Measurements from ENCODE around the gene WDR70. TPM values are rescaled to one million over a fixed set of nuclear protein-coding genes. Genes with fewer than 3 reads are reported as not detected.

WDR70 gene
- total and polyA plus RNA-seq, 10 of the 15 experiments (the other 5 are each of a cell fraction or from before 2014, with no cell fraction given) = 10.9 to 33.6 (median 29.1) TPM

DNA sequence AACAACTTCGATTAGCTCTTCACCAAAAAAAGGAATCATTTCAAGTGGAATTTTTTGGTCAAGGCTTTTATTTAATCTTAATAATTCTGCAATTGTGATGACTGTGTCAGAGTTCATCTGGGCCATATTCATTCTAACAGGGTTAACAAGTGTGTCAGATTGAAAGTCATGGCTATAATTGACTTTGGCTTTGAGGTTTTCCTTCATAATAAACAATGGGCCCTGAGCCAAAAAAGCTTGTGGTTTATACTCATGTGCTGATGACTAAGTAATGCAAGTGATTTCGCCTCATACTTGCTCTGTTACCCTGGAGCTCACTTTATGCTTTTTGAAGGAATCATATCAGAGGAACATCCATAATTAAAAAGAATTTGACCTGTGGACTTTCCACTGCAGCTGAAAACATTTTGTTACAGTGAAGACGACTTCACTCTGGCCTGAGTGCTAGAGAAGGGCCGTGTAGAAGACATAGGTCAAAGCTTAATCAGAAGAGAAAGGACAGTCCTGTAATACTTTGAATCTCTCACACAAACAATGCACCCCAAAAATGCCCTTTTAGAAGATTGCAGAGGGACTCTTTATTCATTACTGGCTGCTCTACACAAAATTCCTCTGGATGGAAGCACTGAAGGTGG is 359.1 kb downstream of the WDR70 start (continued):
- TF ChIP-seq NR2C2 (IDR thresholded peaks at IDR 0.05; ENCODE audit: borderline replicate concordance, control insufficient read depth, insufficient read length, low read depth) = no peak
- TF ChIP-seq GABPA (IDR thresholded peaks at IDR 0.05; ENCODE audit: low read depth) = no peak
- no peak for TF ChIP-seq CBX3 (IDR thresholded peaks at IDR 0.05; ENCODE audit: borderline replicate concordance, low read depth)
- 0 out of 2 replicates have a peak, but pooled peaks have one; percentile 26 for TF ChIP-seq PKNOX1 (IDR thresholded peaks at IDR 0.05)
- no peak for TF ChIP-seq BMI1 (IDR thresholded peaks at IDR 0.05; ENCODE audit: borderline replicate concordance)
- peak; percentile 29 for TF ChIP-seq RAD51 (IDR thresholded peaks at IDR 0.05)
- TF ChIP-seq NR2F1 (conservative IDR thresholded peaks at IDR 0.05) = peak; percentile 77
- TF ChIP-seq, protein P1, sequence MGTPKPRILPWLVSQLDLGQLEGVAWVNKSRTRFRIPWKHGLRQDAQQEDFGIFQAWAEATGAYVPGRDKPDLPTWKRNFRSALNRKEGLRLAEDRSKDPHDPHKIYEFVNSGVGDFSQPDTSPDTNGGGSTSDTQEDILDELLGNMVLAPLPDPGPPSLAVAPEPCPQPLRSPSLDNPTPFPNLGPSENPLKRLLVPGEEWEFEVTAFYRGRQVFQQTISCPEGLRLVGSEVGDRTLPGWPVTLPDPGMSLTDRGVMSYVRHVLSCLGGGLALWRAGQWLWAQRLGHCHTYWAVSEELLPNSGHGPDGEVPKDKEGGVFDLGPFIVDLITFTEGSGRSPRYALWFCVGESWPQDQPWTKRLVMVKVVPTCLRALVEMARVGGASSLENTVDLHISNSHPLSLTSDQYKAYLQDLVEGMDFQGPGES (IDR thresholded peaks at IDR 0.05) = no peak
- TF ChIP-seq BACH1 (IDR thresholded peaks at IDR 0.05; ENCODE audit: borderline replicate concordance) = peak; percentile 59; the same call in 1 of the 2 replicates
- 0 out of 2 replicates have a peak, but pooled peaks have one; percentile 21 for TF ChIP-seq IRF4 (IDR thresholded peaks at IDR 0.05; ENCODE audit: low read depth, low read length)
- TF ChIP-seq MTA2 (IDR thresholded peaks at IDR 0.05; ENCODE audit: low read depth) = peak; percentile 90
- TF ChIP-seq DPF2 (IDR thresholded peaks at IDR 0.05) = peak; percentile 39; the same call in 1 of the 2 replicates
- no peak for TF ChIP-seq REST (IDR thresholded peaks at IDR 0.05; ENCODE audit: low read depth, low read length)
- TF ChIP-seq NR2C1 (IDR thresholded peaks at IDR 0.05) = 0 out of 2 replicates have a peak, but pooled peaks have one; percentile 37
- TF ChIP-seq ZNF592 (IDR thresholded peaks at IDR 0.05) = no peak
- peak; percentile 74 for TF ChIP-seq ATF2 (IDR thresholded peaks at IDR 0.05; ENCODE audit: low read length)
- TF ChIP-seq CHD2 (IDR thresholded peaks at IDR 0.05; ENCODE audit: borderline replicate concordance, low read depth, low read length) = no peak
- peak; percentile 84 for TF ChIP-seq MEF2A (IDR thresholded peaks at IDR 0.05; ENCODE audit: insufficient read depth, low read depth, low read length)

All from GM12878 (cell line).